CD14-positive monocyte (primary cell): ENCODE data around the gene IL6ST. TPM values are rescaled to one million over a fixed set of nuclear protein-coding genes. Genes with fewer than 3 reads are reported as not detected.
"Not testable (repeated sequence)": the region's sequence is repeated elsewhere in the genome, so short reads cannot be mapped to it uniquely, and the experiment has no call there.

ENCODE experiments used
- DNase-seq, 3 donors: peaks; one replicate each; pipeline ENCODE4 v3.0.0-alpha.2; 2011 to 2022
- H2AFZ ChIP-seq: 2 replicates; pipeline ENCODE4 v1.6.0; 2012; ENCODE audit warnings: mild to moderate bottlenecking, low read depth, low read length, inconsistent platforms; ENCODE audit not compliant: insufficient read depth, poor library complexity, severe bottlenecking
- H3K27ac ChIP-seq, 2 donors: 1 replicate in 1 of 2; 2 replicates in 1 of 2; pipeline ENCODE4 v1.5.1; 2012 to 2013; ENCODE audit warnings: low read length in 2 of 2, control low read depth in 1 of 2, inconsistent platforms in 1 of 2, low read depth in 1 of 2, mild to moderate bottlenecking in 1 of 2
- H3K27me3 ChIP-seq, 2 donors: one replicate each; pipeline versions ENCODE4 v1.6.0 to v1.6.1; 2011 to 2013; ENCODE audit warnings: low read length in 2 of 2; ENCODE audit not compliant: control insufficient read depth in 2 of 2, insufficient read depth in 2 of 2
- H3K36me3 ChIP-seq, 2 donors: replicated peaks in 1 of 2; 1 replicate in 1 of 2; 2 replicates in 1 of 2; pipeline versions ENCODE4 v1.5.1 to v1.6.1; 2012 to 2013; ENCODE audit warnings: low read length in 2 of 2, control low read depth in 1 of 2, inconsistent platforms in 1 of 2, mild to moderate bottlenecking in 1 of 2; ENCODE audit not compliant: insufficient read depth in 2 of 2, control insufficient read depth in 1 of 2
- H3K4me1 ChIP-seq, 2 donors: 1 replicate in 1 of 2; 2 replicates in 1 of 2; pipeline versions ENCODE4 v1.5.1 to v1.6.1; 2012 to 2013; ENCODE audit warnings: low read length in 2 of 2, control low read depth in 1 of 2, inconsistent platforms in 1 of 2, mild to moderate bottlenecking in 1 of 2, moderate library complexity in 1 of 2; ENCODE audit not compliant: insufficient read depth in 2 of 2, control insufficient read depth in 1 of 2
- H3K4me2 ChIP-seq: replicated peaks from 2 replicates; pipeline ENCODE3; 2012; ENCODE audit warnings: low read length, moderate library complexity, mild to moderate bottlenecking; ENCODE audit not compliant: poor library complexity, severe bottlenecking; ENCODE audit errors: extremely low read depth
- H3K4me3 ChIP-seq, 3 experiments: fragments of 200-600 bp in 1 of 3; sonication (generic) in 1 of 3; replicated peaks in 1 of 3; 1 replicate in 2 of 3; 2 replicates in 1 of 3; pipeline ENCODE4 v1.5.1; 2011 to 2013; ENCODE audit warnings: low read length in 3 of 3, mild to moderate bottlenecking in 3 of 3, control low read depth in 2 of 3, low read depth in 2 of 3, inconsistent platforms in 1 of 3, moderate library complexity in 1 of 3
- H3K79me2 ChIP-seq: 2 replicates; pipeline ENCODE4 v1.6.0; 2012; ENCODE audit warnings: mild to moderate bottlenecking, control low read depth, inconsistent platforms, low read length, moderate library complexity; ENCODE audit not compliant: insufficient read depth
- H3K9ac ChIP-seq: 2 replicates; pipeline ENCODE4 v1.6.0; 2017; ENCODE audit warnings: low read length, mild to moderate bottlenecking; ENCODE audit not compliant: insufficient read depth, poor library complexity, severe bottlenecking
- H3K9me3 ChIP-seq, 2 donors: replicated peaks in 1 of 2; 1 replicate in 1 of 2; 2 replicates in 1 of 2; pipeline versions ENCODE4 v1.5.1 to v1.6.1; 2012 to 2013; ENCODE audit warnings: low read length in 2 of 2, control low read depth in 1 of 2; ENCODE audit not compliant: control insufficient read depth in 1 of 2, insufficient read depth in 1 of 2
- H4K20me1 ChIP-seq: 2 replicates; pipeline ENCODE4 v1.6.0; 2012; ENCODE audit warnings: mild to moderate bottlenecking, low read length, control low read depth, moderate library complexity; ENCODE audit not compliant: insufficient read depth
- H3K27ac Mint-ChIP-seq, 7 donors: one replicate each; pipeline ENCODE4 v1.8.0; 2020; ENCODE audit warnings: mild to moderate bottlenecking in 7 of 7, mixed read lengths in 7 of 7, moderate library complexity in 6 of 7, inconsistent platforms in 2 of 7
- H3K27me3 Mint-ChIP-seq, 3 donors: one replicate each; pipeline ENCODE4 v1.8.0; 2021 to 2022; ENCODE audit warnings: low read depth in 3 of 3, mild to moderate bottlenecking in 3 of 3, mixed read lengths in 3 of 3, moderate library complexity in 3 of 3, inconsistent platforms in 1 of 3
- H3K36me3 Mint-ChIP-seq, 2 donors: one replicate each; pipeline ENCODE4 v1.8.0; 2020; ENCODE audit warnings: mixed read lengths in 2 of 2, inconsistent platforms in 1 of 2, mild to moderate bottlenecking in 1 of 2
- H3K4me1 Mint-ChIP-seq: one replicate; pipeline ENCODE4 v1.8.0; 2020; ENCODE audit warnings: mild to moderate bottlenecking, mixed read lengths
- H3K4me3 Mint-ChIP-seq, 2 donors: one replicate each; pipeline ENCODE4 v1.8.0; 2020; ENCODE audit warnings: mild to moderate bottlenecking in 2 of 2, mixed read lengths in 2 of 2, moderate library complexity in 1 of 2
- H3K9me3 Mint-ChIP-seq, 7 donors: one replicate each; pipeline ENCODE4 v1.8.0; 2020 to 2022; ENCODE audit warnings: mixed read lengths in 7 of 7, mild to moderate bottlenecking in 6 of 7, moderate library complexity in 6 of 7, inconsistent platforms in 2 of 7
- CTCF ChIP-seq: fragments of 200-600 bp; IDR thresholded peaks from one replicate; pipeline ENCODE4 v1.8.0; 2022; ENCODE audit warnings: antibody characterized with exemption, mild to moderate bottlenecking
- WGBS: methylation state at CpG from one replicate; pipeline ENCODE4 v1.1.5; 2013; ENCODE audit warnings: missing lambda C conversion rate; ENCODE audit not compliant: insufficient coverage; 5-methylcytosine and 5-hydroxymethylcytosine counted together
- intact Hi-C, 2 donors: fragments of 100-400 bp; cut with micrococcal nuclease; formaldehyde crosslinking; loops; one replicate each; pipeline versions ENCODE4 v1.15.0 to v1.15.1; 2023
- polyA plus RNA-seq, 3 donors: library from polyadenylated mRNA; depleted of rRNA in 1 of 3; unstranded in 2 of 3; stranded (reverse) in 1 of 3; fragments of 300-500 nt in 2 of 3; fragments of >200 nt in 1 of 3; fragmentation: Illumina TruSeq in 2 of 3; gene quantifications; 1 replicate in 2 of 3; 2 replicates in 1 of 3; pipeline ENCODE4 v1.2.3, GENCODE V29; 2012 to 2021

Gene IL6ST
- polyA plus RNA-seq, 3 donors: 22.1 to 28.7 (median 25.7) TPM

- Histone ChIP-seq H3K4me2 (no peak overlapping the region), H3K79me2 (no peaks in the 10 kb centered on the region), H3K27ac (no peak overlapping the region), H3K4me1 (peaks cover 5 to 15% of the 10 kb centered on the region in 2 donors), H4K20me1 (no peaks in the 10 kb centered on the region), H3K4me3 (no peak overlapping the region), H3K9ac (no peak overlapping the region), H3K36me3 (no peaks in the 10 kb centered on the region), H3K27me3 (no peaks in the 10 kb centered on the region), H2AFZ (no peak overlapping the region), H3K9me3 (peaks cover 0 to 3% of the 10 kb centered on the region in 2 donors)
- Mint-ChIP-seq H3K27ac (peak overlapping the region in 1 of 7 donors; percentile 41), H3K27me3 (peaks cover 0 to 4% (median 1%) of the 10 kb centered on the region in 3 donors), H3K4me1 (peaks cover 21% of the 10 kb centered on the region), H3K4me3 (no peak overlapping the region), H3K9me3 (peaks cover 3 to 10% (median 6%) of the 10 kb centered on the region in 7 donors), H3K36me3 (peaks cover 0 to 4% of the 10 kb centered on the region in 2 donors)
- intact Hi-C loops: no loop called here
- no peak for TF ChIP-seq CTCF
- 80% methylated on average over 1 of the region's 11 CpGs for WGBS
- no peak for DNase-seq
Observed at GRCh38 chr5:56019306-56020272, 24.8 kb upstream of the IL6ST start.

- Histone ChIP-seq H3K9ac (no peak overlapping the region), H3K4me2 (no peak overlapping the region), H2AFZ (no peak overlapping the region), H3K27ac (no peak overlapping the region), H3K79me2 (no peaks in the 10 kb centered on the region), H3K27me3 (no peaks in the 10 kb centered on the region), H3K36me3 (no peaks in the 10 kb centered on the region), H3K9me3 (peaks cover 0 to 3% of the 10 kb centered on the region in 2 donors), H4K20me1 (no peaks in the 10 kb centered on the region), H3K4me3 (no peak overlapping the region), H3K4me1 (peaks cover 5 to 15% of the 10 kb centered on the region in 2 donors)
- Mint-ChIP-seq H3K4me3 (no peak overlapping the region), H3K4me1 (peaks cover 21% of the 10 kb centered on the region), H3K9me3 (peaks cover 3 to 10% (median 6%) of the 10 kb centered on the region in 7 donors), H3K36me3 (peaks cover 0 to 4% of the 10 kb centered on the region in 2 donors), H3K27ac (no peak overlapping the region), H3K27me3 (peaks cover 0 to 4% (median 1%) of the 10 kb centered on the region in 3 donors)
- TF ChIP-seq CTCF: no peak
- intact Hi-C loops: no loop called here
- WGBS: no CpG with 5 or more reads among the region's 1 CpG
- DNase-seq: no peak
Observed at GRCh38 chr5:56018832-56019231, 24.1 kb upstream of the IL6ST start.

GRCh38 chr5:56014701-56015100, 19.9 kb upstream of the IL6ST start:
- H2AFZ ChIP-seq, H3K4me3 ChIP-seq, H3K36me3 Mint-ChIP-seq, H3K27ac Mint-ChIP-seq, DNase-seq, intact Hi-C loops, H3K4me2 ChIP-seq, H3K79me2 ChIP-seq, H3K9me3 ChIP-seq, H3K9ac ChIP-seq, H3K27me3 Mint-ChIP-seq, H3K27me3 ChIP-seq, H3K4me3 Mint-ChIP-seq, H3K27ac ChIP-seq, H3K36me3 ChIP-seq, H4K20me1 ChIP-seq: not testable (repeated sequence)
- WGBS: no CpG with 5 or more reads among the region's 26 CpGs
- peaks cover 17 to 26% of the 10 kb centered on the region in 2 donors for H3K4me1 ChIP-seq
- Mint-ChIP-seq H3K9me3 (peaks cover 0 to 10% (median 6%) of the 10 kb centered on the region in 7 donors), H3K4me1 (peaks cover 22% of the 10 kb centered on the region)
